NCI-H226 (cell line): ENCODE results near the gene MARK3.
"Not testable (repeated sequence)": the region's sequence is repeated elsewhere in the genome, so short reads cannot be mapped to it uniquely, and the experiment has no call there.

Experiments used
- DNase-seq: peaks from one replicate; pipeline ENCODE4 v3.0.0-alpha.2; 2015

Gene MARK3

GRCh38 chr14:103385152-103385928 is at the start of gene MARK3:
Gene MARK3 (plus strand): TSS chr14:103385415. CDS start chr14:103386030, 615 bp downstream.
- peak; percentile 97 for DNase-seq

DNA sequence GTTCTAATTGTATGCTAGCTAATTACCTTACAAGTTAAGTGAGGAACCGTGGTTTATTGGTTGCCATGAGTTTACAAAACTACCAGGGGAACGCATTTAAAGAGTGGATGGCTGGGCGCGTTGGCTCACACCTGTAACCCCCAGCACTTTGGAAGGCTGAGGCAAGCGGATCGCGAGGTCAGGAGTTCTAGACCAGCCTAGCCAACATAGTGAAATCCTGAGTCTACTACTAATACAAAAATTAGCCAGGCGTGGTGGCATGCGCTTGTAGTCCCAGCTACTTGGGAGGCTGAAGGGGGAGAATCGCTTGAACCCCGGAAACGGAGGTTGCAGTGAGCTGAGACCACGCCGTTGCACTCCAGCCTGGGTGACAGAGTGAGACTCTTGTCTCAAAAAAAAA is 49.0 kb upstream of the MARK3 start:
- no peak for DNase-seq

GRCh38 chr14:103337794-103338193 is 47.4 kb upstream of the MARK3 start:
- DNase-seq, result no peak

DNA sequence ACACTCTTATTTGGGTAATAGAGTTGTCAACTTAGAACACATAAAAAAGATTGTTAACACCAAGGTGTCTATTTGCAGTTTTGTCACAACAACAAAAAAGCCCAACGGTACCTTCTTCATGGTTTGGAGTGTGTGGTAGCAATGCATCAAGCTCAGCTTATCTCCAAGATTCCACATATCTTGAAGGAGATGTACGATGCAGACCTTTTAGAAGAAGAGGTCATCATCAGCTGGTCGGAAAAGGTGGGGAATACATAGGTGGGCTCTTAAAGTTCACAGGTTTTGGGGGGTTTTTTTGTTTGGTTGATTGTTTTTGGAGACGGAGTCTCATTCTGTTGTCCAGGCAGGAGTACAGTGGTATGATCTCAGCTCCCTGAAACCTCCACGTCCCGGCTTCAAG is 45.7 kb upstream of the MARK3 start:
- DNase-seq, result no peak

DNA sequence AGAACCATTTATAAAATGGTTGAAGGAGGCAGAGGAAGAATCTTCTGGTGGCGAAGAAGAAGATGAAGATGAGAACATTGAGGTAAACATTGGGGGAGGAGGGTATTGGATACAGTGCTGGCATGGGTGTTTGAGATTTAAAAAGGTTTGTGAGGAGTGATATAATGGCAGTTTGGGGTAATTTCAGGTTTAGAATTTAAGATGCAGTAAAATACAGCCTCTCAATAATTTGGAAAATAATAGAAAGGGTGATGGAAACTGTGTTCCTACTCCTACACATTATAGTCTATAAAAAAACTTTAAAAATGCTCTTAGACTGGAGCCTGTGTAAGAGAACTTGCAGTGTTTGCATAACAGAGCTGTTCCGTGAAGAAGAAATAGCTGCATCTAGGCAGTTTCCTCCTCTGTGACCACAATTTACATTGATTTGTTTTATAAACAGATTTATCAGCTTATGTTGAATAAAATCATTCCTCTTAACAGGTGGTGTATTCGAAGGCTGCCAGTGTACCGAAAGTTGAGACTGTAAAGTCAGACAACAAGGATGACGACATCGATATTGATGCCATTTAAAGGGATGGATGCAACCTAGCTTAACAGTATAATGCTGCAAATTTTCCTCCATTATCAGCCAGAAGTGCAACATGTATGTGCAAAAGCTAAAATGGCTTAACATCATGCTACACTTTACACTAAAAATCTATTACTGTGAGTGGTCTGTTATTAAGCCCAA is 44.6 kb upstream of the MARK3 start:
- DNase-seq, result no peak

DNA sequence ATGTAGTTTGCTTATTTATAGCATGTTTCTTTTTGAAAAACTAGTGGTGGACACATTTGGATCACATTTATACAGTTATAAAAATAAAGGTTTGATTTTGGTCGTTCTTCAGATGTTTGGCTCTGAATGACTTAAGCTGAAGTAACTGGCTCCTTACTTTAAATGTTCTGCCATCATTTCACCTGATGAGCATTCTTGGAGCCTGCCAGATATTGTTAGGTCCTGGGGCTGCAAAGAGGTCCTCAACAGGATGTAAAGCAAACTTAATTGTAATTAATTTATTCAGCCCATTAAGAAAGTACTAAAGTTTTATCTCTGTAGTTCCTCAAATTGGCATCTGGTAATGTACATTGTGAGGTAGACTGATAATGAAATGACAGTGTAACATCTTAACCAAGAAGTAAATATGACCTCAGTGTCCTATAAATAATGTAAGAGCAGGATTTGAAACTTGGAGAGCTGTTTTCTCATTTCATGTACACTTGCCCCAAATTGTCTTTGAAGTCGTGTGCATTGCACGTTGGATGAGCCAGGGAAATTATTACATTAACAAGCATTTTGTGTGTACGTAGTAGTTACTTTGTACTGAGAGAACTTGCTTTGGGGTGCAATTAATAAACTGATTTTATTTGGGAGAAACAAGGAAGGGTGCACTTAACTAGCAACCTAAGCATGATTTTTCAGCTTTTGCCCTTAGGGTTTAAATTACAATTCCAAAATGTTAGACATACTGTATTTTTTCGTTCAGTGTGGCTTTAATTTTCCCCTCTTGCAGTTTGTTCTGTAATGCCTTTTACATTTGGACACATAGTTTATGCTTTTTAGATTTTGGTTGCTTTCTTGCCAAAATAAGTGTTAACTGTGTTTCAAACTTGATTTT is 43.7 kb upstream of the MARK3 start:
- DNase-seq, result no peak

- no peak for DNase-seq
Measured at GRCh38 chr14:103343164-103343879, 41.9 kb upstream of the MARK3 start.

DNA sequence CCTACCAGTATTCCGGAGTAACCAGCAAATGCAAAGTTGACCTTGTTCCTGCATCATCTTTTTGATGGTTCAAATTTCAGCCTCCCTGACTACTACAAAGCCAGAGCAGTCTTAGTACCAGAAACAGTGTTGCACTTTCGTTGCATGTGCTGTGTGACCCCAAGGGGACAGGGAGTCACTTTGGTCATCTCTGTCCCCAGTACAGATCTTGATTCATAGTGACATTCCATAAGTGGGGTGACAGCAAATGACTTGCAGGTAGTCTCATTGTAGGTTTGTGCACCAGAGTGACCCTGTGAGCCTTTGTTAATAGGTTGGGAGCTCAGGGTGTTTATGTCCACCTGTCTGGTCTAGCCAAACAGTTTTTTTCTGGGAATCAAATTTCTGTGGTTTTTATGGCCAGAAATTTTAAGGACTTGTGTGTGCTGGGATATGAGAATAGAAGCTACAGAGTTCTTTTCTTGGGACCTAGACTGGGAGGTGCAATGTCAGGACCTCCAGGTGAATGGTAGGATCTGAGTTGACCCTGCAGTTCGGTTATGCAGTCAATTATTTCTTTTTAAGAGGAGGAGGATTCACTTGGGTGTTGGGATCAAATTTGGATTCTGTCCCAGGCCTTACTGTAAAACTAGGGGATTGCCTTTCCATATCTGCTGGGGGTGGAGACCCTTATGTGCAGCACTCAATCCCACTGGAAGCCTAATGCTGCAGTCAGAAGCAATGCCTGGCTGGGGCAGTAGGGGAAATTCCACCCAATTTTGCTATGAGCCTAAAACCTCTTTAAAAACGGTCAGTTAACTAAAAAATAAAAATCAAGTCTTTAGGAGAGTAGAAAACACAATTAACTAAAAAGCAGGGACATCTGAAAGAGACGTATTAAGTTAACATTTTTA is 41.1 kb upstream of the MARK3 start:
- no peak for DNase-seq

DNA sequence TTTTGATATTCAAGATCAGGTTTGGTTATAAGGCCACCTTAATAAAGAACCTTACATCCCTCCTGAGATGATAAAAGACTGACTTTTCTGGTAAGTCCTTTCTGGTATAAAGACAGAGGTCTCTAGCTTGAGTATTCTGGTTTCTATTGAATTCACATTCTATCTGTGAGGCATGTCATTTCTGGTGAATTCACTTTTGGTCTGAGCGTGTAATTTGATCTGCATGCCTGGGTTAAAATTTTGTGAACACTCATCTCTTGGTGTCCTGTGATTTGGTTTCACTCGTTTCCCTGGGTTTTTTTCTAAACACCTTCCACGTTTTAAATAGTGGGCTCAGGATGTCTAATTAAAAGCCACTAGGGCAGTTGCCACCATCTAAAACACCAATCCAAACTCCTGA is 38.9 kb upstream of the MARK3 start:
- no peak for DNase-seq

GRCh38 chr14:103347091-103347815 is 38.0 kb upstream of the MARK3 start:
- no peak for DNase-seq

GRCh38 chr14:103348154-103348553 is 37.1 kb upstream of the MARK3 start:
- DNase-seq, result no peak

DNA sequence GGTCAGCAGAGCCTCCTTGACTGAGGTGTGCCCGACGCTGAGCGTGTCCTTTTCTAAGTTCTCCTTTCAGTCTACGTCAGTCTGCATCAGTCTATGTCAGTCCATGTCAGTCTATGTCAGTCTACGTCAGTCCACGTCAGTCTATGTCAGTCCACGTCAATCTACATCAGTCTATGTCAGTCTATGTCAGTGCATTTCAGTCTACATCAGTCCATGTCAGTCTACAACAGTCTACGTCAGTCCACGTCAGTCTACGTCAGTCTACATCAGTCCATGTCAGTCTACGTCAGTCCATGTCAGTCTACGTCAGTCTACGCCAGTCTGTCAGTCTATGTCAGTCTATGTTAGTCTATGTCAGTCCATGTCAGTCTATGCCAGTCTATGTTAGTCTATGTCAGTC is 35.2 kb upstream of the MARK3 start:
- no peak for DNase-seq

GRCh38 chr14:103353362-103353761 is 31.9 kb upstream of the MARK3 start:
- DNase-seq, result no peak

DNA sequence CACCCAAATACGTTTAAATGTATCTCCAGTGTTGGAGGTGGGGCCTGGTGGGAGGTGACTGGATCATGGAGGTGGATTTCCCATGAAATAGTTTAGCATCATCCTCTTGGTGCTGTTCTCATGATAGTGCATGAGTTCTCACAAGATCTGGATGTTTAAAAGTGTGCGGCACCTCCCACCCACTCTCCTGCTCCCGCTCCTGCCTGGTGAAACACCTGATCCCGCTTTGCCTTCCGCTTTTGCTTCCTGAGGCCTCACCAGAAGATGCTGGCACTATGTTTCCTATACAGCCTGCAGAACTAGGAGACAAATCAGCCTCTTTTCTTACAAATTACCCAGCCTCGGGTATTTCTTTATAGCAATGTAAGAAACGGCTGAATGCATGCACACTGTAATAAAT is 31.1 kb upstream of the MARK3 start:
- DNase-seq, result no peak

DNA sequence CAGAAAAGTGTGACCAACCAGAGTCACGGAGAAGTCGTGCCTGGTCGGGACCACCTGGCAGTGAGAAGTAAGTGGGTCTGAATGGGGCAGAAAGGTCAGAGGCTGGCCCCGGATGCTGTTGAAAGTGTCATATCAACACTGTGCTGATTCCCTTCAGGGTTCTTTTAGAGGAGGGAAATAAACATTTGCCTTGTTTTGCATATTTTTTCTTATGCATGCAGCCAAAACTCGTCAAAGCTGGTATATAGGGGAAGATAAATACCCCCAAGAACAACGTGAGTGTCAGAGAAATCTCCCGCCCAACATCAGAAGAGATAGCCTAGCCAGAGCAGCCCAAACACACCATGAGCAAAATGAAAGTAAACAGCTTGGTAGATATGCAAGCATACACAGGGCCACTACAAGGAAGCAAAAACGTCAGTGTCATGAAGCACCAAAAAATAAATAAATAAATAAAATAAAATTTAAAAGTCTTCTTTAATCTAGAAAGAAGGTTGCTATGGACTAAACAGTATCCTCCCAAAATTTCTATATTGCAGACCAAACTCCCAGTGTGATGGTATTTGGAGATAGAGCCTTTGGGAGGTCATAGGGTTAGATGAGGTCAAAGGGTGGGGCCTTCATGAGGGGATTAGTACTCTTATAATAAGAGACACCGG is 29.1 kb upstream of the MARK3 start:
- no peak for DNase-seq

DNA sequence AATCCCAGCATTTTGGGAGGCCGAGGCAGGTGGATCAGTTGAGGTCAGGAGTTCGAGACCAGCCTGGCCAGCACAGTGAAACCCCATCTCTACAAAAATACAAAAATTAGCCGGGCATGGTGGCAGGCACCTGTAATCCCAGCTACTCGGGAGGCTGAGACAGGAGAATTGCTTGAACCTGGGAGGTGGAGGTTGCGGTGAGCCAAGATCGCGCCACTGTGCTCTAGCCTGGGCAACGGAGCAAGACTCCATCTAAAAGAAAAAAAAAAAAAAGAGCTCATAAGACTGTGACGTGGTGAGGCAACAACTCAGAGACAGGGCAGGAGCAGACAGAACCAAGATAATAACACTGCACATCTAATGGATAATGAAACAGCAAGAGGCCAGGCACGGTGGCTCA is 27.7 kb upstream of the MARK3 start:
- DNase-seq, result not testable (repeated sequence)

DNA sequence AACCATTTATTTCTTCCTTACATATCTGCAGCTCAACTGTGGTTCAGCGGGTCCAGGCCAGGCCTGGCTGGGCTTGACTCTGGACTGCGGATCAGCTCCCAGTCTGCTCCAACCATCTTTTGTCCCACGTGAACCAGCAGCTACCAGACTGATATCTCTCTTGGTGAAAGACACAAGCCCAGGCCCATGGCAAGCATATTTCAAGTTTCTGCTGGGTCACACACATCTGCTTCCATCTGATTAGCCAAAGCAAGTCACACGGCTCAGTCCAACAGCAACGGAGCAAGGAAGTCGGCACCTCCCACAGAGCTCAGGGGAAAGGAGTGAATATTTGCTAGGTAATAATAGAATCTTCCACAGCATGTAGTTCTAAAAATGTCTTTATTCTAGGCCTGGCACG is 24.7 kb upstream of the MARK3 start:
- no peak for DNase-seq

DNA sequence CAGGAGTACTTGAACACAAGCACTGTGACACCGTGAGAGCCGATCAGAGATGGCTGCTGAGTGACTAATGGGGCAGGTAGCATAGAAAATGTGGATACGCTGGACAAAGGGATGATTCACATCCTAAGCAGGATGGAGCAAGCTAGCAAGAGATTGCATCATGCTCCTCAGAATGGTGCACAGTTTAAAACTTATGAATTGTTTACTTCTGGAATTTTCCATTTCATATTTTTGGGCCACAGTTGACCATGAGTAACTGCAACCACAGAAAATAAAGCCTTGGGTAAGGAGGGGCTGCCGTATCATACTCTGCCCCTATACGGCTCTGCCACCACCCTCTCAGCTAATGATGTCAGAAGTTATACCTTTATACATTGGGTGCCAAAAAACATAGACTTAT is 23.3 kb upstream of the MARK3 start:
- peak; percentile 88 for DNase-seq

DNA sequence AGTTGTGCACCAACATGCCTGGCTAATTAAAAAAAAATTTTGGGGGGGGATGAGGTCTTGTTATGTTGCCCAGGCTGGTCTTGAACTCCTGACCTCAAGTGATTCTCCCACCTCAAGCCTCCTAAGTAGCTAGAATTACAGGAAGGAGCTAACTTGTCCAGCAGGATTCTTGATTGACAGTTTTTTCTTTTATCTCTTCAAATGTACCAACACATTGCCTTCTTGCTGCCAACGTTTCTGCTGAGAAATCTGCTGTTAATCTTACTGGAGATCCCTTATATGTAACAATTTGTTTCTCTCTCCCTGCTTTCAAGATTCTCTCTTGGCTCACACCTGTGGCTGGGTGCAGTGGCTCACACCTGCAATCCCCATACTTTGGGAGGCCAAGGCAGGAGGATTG is 22.4 kb upstream of the MARK3 start:
- peak; percentile 68 for DNase-seq

DNA sequence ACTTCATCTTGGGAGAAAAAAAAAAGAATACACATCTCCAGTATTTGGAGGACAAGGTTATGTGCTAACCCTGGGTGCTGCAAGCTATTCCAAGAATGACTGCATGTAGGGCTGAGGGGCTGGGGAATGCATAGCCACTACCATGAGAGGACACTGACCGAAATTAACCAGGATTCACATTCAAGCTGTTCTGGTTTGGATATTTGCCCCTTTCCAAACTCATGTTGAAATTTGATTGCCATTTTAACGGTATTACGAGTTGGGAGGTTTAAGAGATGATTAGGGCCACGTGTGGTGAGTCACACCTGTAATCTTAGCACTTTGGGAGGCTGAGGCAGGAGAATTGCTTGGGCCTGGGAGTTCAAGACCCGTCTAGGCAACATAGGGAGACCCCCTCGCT is 18.5 kb upstream of the MARK3 start:
- DNase-seq, result no peak
